Measurements from ENCODE around the gene SLC6A20.
"Not testable (repeated sequence)": the region's sequence is repeated elsewhere in the genome, so short reads cannot be mapped to it uniquely, and the experiment has no call there.

The SLC6A20 gene

GRCh38 chr3:45758871-45759270 lies 37.5 kb downstream of the SLC6A20 start:
- DNase-seq (ENCODE audit: low read depth) = no peak

- DNase-seq (ENCODE audit: low read depth) = not testable (repeated sequence)
Observed at GRCh38 chr3:45757141-45757540, 39.2 kb downstream of the SLC6A20 start.

GRCh38 chr3:45756055-45756454 lies 40.3 kb downstream of the SLC6A20 start:
- DNase-seq (ENCODE audit: low read depth) = no peak

- no peak for DNase-seq (ENCODE audit: low read depth)
Observed at GRCh38 chr3:45754461-45754860, 41.9 kb downstream of the SLC6A20 start.

- DNase-seq (ENCODE audit: low read depth) = no peak
Observed at GRCh38 chr3:45753095-45753494, 43.2 kb downstream of the SLC6A20 start.

GRCh38 chr3:45751537-45752242 lies 44.6 kb downstream of the SLC6A20 start:
- no peak for DNase-seq (ENCODE audit: low read depth)

GRCh38 chr3:45749880-45750279 lies 46.5 kb downstream of the SLC6A20 start:
- DNase-seq (ENCODE audit: low read depth) = no peak

GRCh38 chr3:45749036-45749600 lies 47.2 kb downstream of the SLC6A20 start:
- DNase-seq (ENCODE audit: low read depth) = not testable (repeated sequence)

GRCh38 chr3:45748068-45748467 lies 48.3 kb downstream of the SLC6A20 start:
- no peak for DNase-seq (ENCODE audit: low read depth)

GRCh38 chr3:45746777-45747622 lies 49.3 kb downstream of the SLC6A20 start:
- DNase-seq (ENCODE audit: low read depth) = no peak

- DNase-seq (ENCODE audit: low read depth) = no peak
Observed at GRCh38 chr3:45746165-45746776, 50.1 kb downstream of the SLC6A20 start.

GRCh38 chr3:45742461-45743089 lies 53.8 kb downstream of the SLC6A20 start:
- no peak for DNase-seq (ENCODE audit: low read depth)

GRCh38 chr3:45741742-45742460 lies 54.4 kb downstream of the SLC6A20 start:
- no peak for DNase-seq (ENCODE audit: low read depth)

GRCh38 chr3:45741247-45741646 lies 55.1 kb downstream of the SLC6A20 start:
- no peak for DNase-seq (ENCODE audit: low read depth)

- DNase-seq (ENCODE audit: low read depth) = no peak
Observed at GRCh38 chr3:45739991-45740390, 56.3 kb downstream of the SLC6A20 start.

GRCh38 chr3:45737234-45737633 lies 59.1 kb downstream of the SLC6A20 start:
- DNase-seq (ENCODE audit: low read depth) = no peak

GRCh38 chr3:45736707-45737106 lies 59.6 kb downstream of the SLC6A20 start:
- DNase-seq (ENCODE audit: low read depth) = no peak

- DNase-seq (ENCODE audit: low read depth) = no peak
Observed at GRCh38 chr3:45730409-45731154, 65.8 kb downstream of the SLC6A20 start.

- no peak for DNase-seq (ENCODE audit: low read depth)
Observed at GRCh38 chr3:45729614-45730013, 66.7 kb downstream of the SLC6A20 start.

GRCh38 chr3:45724911-45725310 lies 71.4 kb downstream of the SLC6A20 start:
- no peak for DNase-seq (ENCODE audit: low read depth)

Measured in ELR (cell line).